ENCODE data around the gene TTC39C. TPM values are rescaled to one million over a fixed set of nuclear protein-coding genes. Genes with fewer than 3 reads are reported as not detected.
A peak's percentile ranks its signal among the peaks of the same experiment; 100 is the strongest.

Gene TTC39C
- total RNA-seq, 1 experiment from 2014 or later, result not detected

GRCh38 chr18:24161304-24161703, 146.8 kb downstream of the TTC39C start:
- Histone ChIP-seq H3K27ac (ENCODE audit: low read length) (no peak overlapping the region), H3K9ac (ENCODE audit: low read length) (no peak overlapping the region), H3K27me3 (ENCODE audit: low read length) (no peaks in the 10 kb centered on the region), H3K9me2 (replicated peaks; ENCODE audit: insufficient read depth, low read length) (no peaks in the 10 kb centered on the region), H3K4me1 (ENCODE audit: low read length) (no peaks in the 10 kb centered on the region), H3K4me3 (ENCODE audit: low read length) (no peak overlapping the region), H2AFZ (ENCODE audit: low read length) (no peak overlapping the region), H4K20me1 (ENCODE audit: insufficient read depth, low read depth, low read length) (no peaks in the 10 kb centered on the region), H3K79me2 (ENCODE audit: low read length) (no peaks in the 10 kb centered on the region), H3K36me3 (ENCODE audit: insufficient read depth, low read length) (no peaks in the 10 kb centered on the region), H3K9me3 (ENCODE audit: low read length) (no peaks in the 10 kb centered on the region), H3K4me2 (ENCODE audit: low read depth, low read length, poor library complexity, severe bottlenecking) (no peak overlapping the region)
- DNase-seq, result no peak

GRCh38 chr18:24168496-24168895, 153.9 kb downstream of the TTC39C start:
- no peak overlapping the region for H3K9ac ChIP-seq (ENCODE audit: low read length)
- no peak overlapping the region for H3K27ac ChIP-seq (ENCODE audit: low read length)
- H3K4me1 ChIP-seq (ENCODE audit: low read length), result no peaks in the 10 kb centered on the region
- H3K79me2 ChIP-seq (ENCODE audit: low read length), result no peaks in the 10 kb centered on the region
- H4K20me1 ChIP-seq (ENCODE audit: insufficient read depth, low read depth, low read length), result no peaks in the 10 kb centered on the region
- H3K9me2 ChIP-seq (replicated peaks; ENCODE audit: insufficient read depth, low read length), result no peaks in the 10 kb centered on the region
- DNase-seq, result no peak
- no peaks in the 10 kb centered on the region for H3K36me3 ChIP-seq (ENCODE audit: insufficient read depth, low read length)
- H2AFZ ChIP-seq (ENCODE audit: low read length), result no peak overlapping the region
- H3K27me3 ChIP-seq (ENCODE audit: low read length), result no peaks in the 10 kb centered on the region
- H3K9me3 ChIP-seq (ENCODE audit: low read length), result no peaks in the 10 kb centered on the region
- H3K4me3 ChIP-seq (ENCODE audit: low read length), result no peak overlapping the region
- H3K4me2 ChIP-seq (ENCODE audit: low read depth, low read length, poor library complexity, severe bottlenecking), result no peak overlapping the region

GRCh38 chr18:24170360-24170759, 155.8 kb downstream of the TTC39C start:
- Histone ChIP-seq H3K79me2 (ENCODE audit: low read length) (no peaks in the 10 kb centered on the region), H3K27ac (ENCODE audit: low read length) (no peak overlapping the region), H3K4me3 (ENCODE audit: low read length) (no peak overlapping the region), H2AFZ (ENCODE audit: low read length) (no peak overlapping the region), H3K9me3 (ENCODE audit: low read length) (no peaks in the 10 kb centered on the region), H3K4me2 (ENCODE audit: low read depth, low read length, poor library complexity, severe bottlenecking) (no peak overlapping the region), H3K36me3 (ENCODE audit: insufficient read depth, low read length) (no peaks in the 10 kb centered on the region), H3K9ac (ENCODE audit: low read length) (no peak overlapping the region), H3K4me1 (ENCODE audit: low read length) (no peaks in the 10 kb centered on the region), H3K9me2 (replicated peaks; ENCODE audit: insufficient read depth, low read length) (no peaks in the 10 kb centered on the region), H4K20me1 (ENCODE audit: insufficient read depth, low read depth, low read length) (no peaks in the 10 kb centered on the region), H3K27me3 (ENCODE audit: low read length) (no peaks in the 10 kb centered on the region)
- no peak for DNase-seq

GRCh38 chr18:24173997-24174396, 159.4 kb downstream of the TTC39C start:
- Histone ChIP-seq H3K9ac (ENCODE audit: low read length) (no peak overlapping the region), H3K27ac (ENCODE audit: low read length) (no peak overlapping the region), H3K4me3 (ENCODE audit: low read length) (no peak overlapping the region), H4K20me1 (ENCODE audit: insufficient read depth, low read depth, low read length) (no peaks in the 10 kb centered on the region), H3K27me3 (ENCODE audit: low read length) (no peaks in the 10 kb centered on the region), H3K36me3 (ENCODE audit: insufficient read depth, low read length) (no peaks in the 10 kb centered on the region), H3K79me2 (ENCODE audit: low read length) (no peaks in the 10 kb centered on the region), H3K9me3 (ENCODE audit: low read length) (no peaks in the 10 kb centered on the region), H2AFZ (ENCODE audit: low read length) (no peak overlapping the region), H3K4me2 (ENCODE audit: low read depth, low read length, poor library complexity, severe bottlenecking) (no peak overlapping the region), H3K4me1 (ENCODE audit: low read length) (no peaks in the 10 kb centered on the region), H3K9me2 (replicated peaks; ENCODE audit: insufficient read depth, low read length) (no peaks in the 10 kb centered on the region)
- DNase-seq, result no peak

- no peaks in the 10 kb centered on the region for H3K36me3 ChIP-seq (ENCODE audit: insufficient read depth, low read length)
- no peaks in the 10 kb centered on the region for H4K20me1 ChIP-seq (ENCODE audit: insufficient read depth, low read depth, low read length)
- H3K9me3 ChIP-seq (ENCODE audit: low read length), result no peaks in the 10 kb centered on the region
- no peak overlapping the region for H3K4me2 ChIP-seq (ENCODE audit: low read depth, low read length, poor library complexity, severe bottlenecking)
- no peak overlapping the region for H3K4me3 ChIP-seq (ENCODE audit: low read length)
- no peaks in the 10 kb centered on the region for H3K79me2 ChIP-seq (ENCODE audit: low read length)
- H3K9me2 ChIP-seq (replicated peaks; ENCODE audit: insufficient read depth, low read length), result no peaks in the 10 kb centered on the region
- H3K27ac ChIP-seq (ENCODE audit: low read length), result no peak overlapping the region
- DNase-seq, result peak; percentile 87
- no peak overlapping the region for H2AFZ ChIP-seq (ENCODE audit: low read length)
- no peaks in the 10 kb centered on the region for H3K4me1 ChIP-seq (ENCODE audit: low read length)
- H3K9ac ChIP-seq (ENCODE audit: low read length), result no peak overlapping the region
- H3K27me3 ChIP-seq (ENCODE audit: low read length), result no peaks in the 10 kb centered on the region
These were observed 162.3 kb downstream of the TTC39C start for GRCh38 chr18:24176727-24177416.

GRCh38 chr18:24177499-24178133, 163.1 kb downstream of the TTC39C start:
- Histone ChIP-seq H3K9ac (ENCODE audit: low read length) (no peak overlapping the region), H3K4me2 (ENCODE audit: low read depth, low read length, poor library complexity, severe bottlenecking) (no peak overlapping the region), H3K36me3 (ENCODE audit: insufficient read depth, low read length) (no peaks in the 10 kb centered on the region), H3K27me3 (ENCODE audit: low read length) (no peaks in the 10 kb centered on the region), H3K27ac (ENCODE audit: low read length) (no peak overlapping the region), H3K4me1 (ENCODE audit: low read length) (no peaks in the 10 kb centered on the region), H2AFZ (ENCODE audit: low read length) (no peak overlapping the region), H3K79me2 (ENCODE audit: low read length) (no peaks in the 10 kb centered on the region), H3K9me2 (replicated peaks; ENCODE audit: insufficient read depth, low read length) (no peaks in the 10 kb centered on the region), H4K20me1 (ENCODE audit: insufficient read depth, low read depth, low read length) (no peaks in the 10 kb centered on the region), H3K4me3 (ENCODE audit: low read length) (no peak overlapping the region), H3K9me3 (ENCODE audit: low read length) (no peaks in the 10 kb centered on the region)
- DNase-seq, result no peak

- H3K79me2 ChIP-seq (ENCODE audit: low read length), result no peaks in the 10 kb centered on the region
- H3K36me3 ChIP-seq (ENCODE audit: insufficient read depth, low read length), result no peaks in the 10 kb centered on the region
- H3K4me2 ChIP-seq (ENCODE audit: low read depth, low read length, poor library complexity, severe bottlenecking), result no peak overlapping the region
- H3K4me1 ChIP-seq (ENCODE audit: low read length), result no peaks in the 10 kb centered on the region
- H2AFZ ChIP-seq (ENCODE audit: low read length), result no peak overlapping the region
- no peaks in the 10 kb centered on the region for H3K27me3 ChIP-seq (ENCODE audit: low read length)
- no peak overlapping the region for H3K4me3 ChIP-seq (ENCODE audit: low read length)
- H4K20me1 ChIP-seq (ENCODE audit: insufficient read depth, low read depth, low read length), result no peaks in the 10 kb centered on the region
- no peak overlapping the region for H3K27ac ChIP-seq (ENCODE audit: low read length)
- H3K9ac ChIP-seq (ENCODE audit: low read length), result no peak overlapping the region
- H3K9me3 ChIP-seq (ENCODE audit: low read length), result no peaks in the 10 kb centered on the region
- no peak for DNase-seq
- H3K9me2 ChIP-seq (replicated peaks; ENCODE audit: insufficient read depth, low read length), result no peaks in the 10 kb centered on the region
These were observed 165.5 kb downstream of the TTC39C start for GRCh38 chr18:24180048-24180447.

- Histone ChIP-seq H2AFZ (ENCODE audit: low read length) (no peak overlapping the region), H3K9me2 (replicated peaks; ENCODE audit: insufficient read depth, low read length) (no peaks in the 10 kb centered on the region), H3K9ac (ENCODE audit: low read length) (no peak overlapping the region), H3K27me3 (ENCODE audit: low read length) (no peaks in the 10 kb centered on the region), H3K9me3 (ENCODE audit: low read length) (no peaks in the 10 kb centered on the region), H3K4me2 (ENCODE audit: low read depth, low read length, poor library complexity, severe bottlenecking) (no peak overlapping the region), H3K4me3 (ENCODE audit: low read length) (no peak overlapping the region), H3K27ac (ENCODE audit: low read length) (no peak overlapping the region), H4K20me1 (ENCODE audit: insufficient read depth, low read depth, low read length) (no peaks in the 10 kb centered on the region), H3K79me2 (ENCODE audit: low read length) (no peaks in the 10 kb centered on the region), H3K4me1 (ENCODE audit: low read length) (no peaks in the 10 kb centered on the region), H3K36me3 (ENCODE audit: insufficient read depth, low read length) (no peaks in the 10 kb centered on the region)
- DNase-seq, result no peak
These were observed 167.3 kb downstream of the TTC39C start for GRCh38 chr18:24181806-24182205.
